Activated CD8-positive, alpha-beta T cell treated with anti-CD3 and anti-CD28 coated beads, Interleukin-2, amount 10 ng/mL, durations not matched to agents 7 days and 5 days (primary cell): ENCODE measurements around the gene ZNF292. TPM values are rescaled to one million over a fixed set of nuclear protein-coding genes. Genes with fewer than 3 reads are reported as not detected.
A peak's percentile ranks its signal among the peaks of the same experiment; 100 is the strongest.

Source experiments
- ATAC-seq: fragments of 150-1000 bp; cut with Tn5 transposase; one replicate; pipeline ENCODE4 v1.10.0; 2021; ENCODE audit warnings: moderate library complexity
- CTCF ChIA-PET: fragments of 350-600 bp; sonication (Branson Sonifier 250); formaldehyde crosslinking; loops from one replicate; lab custom pipeline; 2021; ENCODE audit warnings: antibody characterized with exemption; lab: Charles Lee
- POLR2A ChIA-PET: fragments of 350-600 bp; sonication (Branson Sonifier 250); formaldehyde crosslinking; loops from one replicate; lab custom pipeline; 2021; ENCODE audit warnings: antibody characterized with exemption; lab: Charles Lee
- DNase-seq: peaks from one replicate; pipeline ENCODE4 v3.0.0-alpha.2; 2020
- H3K27ac Mint-ChIP-seq: one replicate; pipeline ENCODE4 v1.8.0; 2021; ENCODE audit warnings: mild to moderate bottlenecking, mixed read lengths
- H3K27me3 Mint-ChIP-seq: one replicate; pipeline ENCODE4 v1.8.0; 2021; ENCODE audit warnings: low read depth, mixed read lengths
- H3K36me3 Mint-ChIP-seq: one replicate; pipeline ENCODE4 v1.8.0; 2021; ENCODE audit warnings: low read depth, mixed read lengths
- H3K4me1 Mint-ChIP-seq: one replicate; pipeline ENCODE4 v1.8.0; 2021; ENCODE audit warnings: low read depth, mixed read lengths
- H3K4me3 Mint-ChIP-seq: one replicate; pipeline ENCODE4 v1.8.0; 2021; ENCODE audit warnings: mild to moderate bottlenecking, mixed read lengths
- H3K9me3 Mint-ChIP-seq: one replicate; pipeline ENCODE4 v1.8.0; 2022; ENCODE audit warnings: mixed read lengths; ENCODE audit not compliant: insufficient read depth
- total RNA-seq, 2 experiments: library from RNA; stranded (reverse); gene quantifications; one replicate each; pipeline ENCODE4 v1.2.3, GENCODE V29; 2021

The ZNF292 gene
- total RNA-seq, 2 experiments from 2014 or later, result 48.5 to 50.7 TPM

- POLR2A ChIA-PET, result no interaction called here
Measured at GRCh38 chr6:87250019-87250418, 94.7 kb downstream of the ZNF292 start.

GRCh38 chr6:87251225-87251624, 95.9 kb downstream of the ZNF292 start:
- Mint-ChIP-seq H3K27me3 (no peaks in the 10 kb centered on the region), H3K4me1 (peaks cover 5% of the 10 kb centered on the region), H3K9me3 (no peaks in the 10 kb centered on the region), H3K4me3 (no peak overlapping the region), H3K36me3 (peaks cover 73% of the 10 kb centered on the region), H3K27ac (peak overlapping the region; percentile 27)
- CTCF ChIA-PET, result no interaction called here
- POLR2A ChIA-PET, result no interaction called here
- DNase-seq (no peak), ATAC-seq (no peak)

More at GRCh38 chr6:87250019-87250418, 94.7 kb downstream of the ZNF292 start:
- Mint-ChIP-seq H3K9me3 (no peaks in the 10 kb centered on the region), H3K4me3 (no peak overlapping the region), H3K36me3 (peaks cover 63% of the 10 kb centered on the region), H3K4me1 (peaks cover 5% of the 10 kb centered on the region), H3K27me3 (no peaks in the 10 kb centered on the region), H3K27ac (no peak overlapping the region)
- CTCF ChIA-PET, result no interaction called here
- DNase-seq (no peak), ATAC-seq (no peak)

- ATAC-seq (no peak), DNase-seq (no peak)
- peaks cover 5% of the 10 kb centered on the region for H3K4me1 Mint-ChIP-seq
- no peak overlapping the region for H3K4me3 Mint-ChIP-seq
- H3K36me3 Mint-ChIP-seq, result peaks cover 73% of the 10 kb centered on the region
- POLR2A ChIA-PET, result no interaction called here
- H3K27ac Mint-ChIP-seq, result no peak overlapping the region
- H3K9me3 Mint-ChIP-seq, result no peaks in the 10 kb centered on the region
- CTCF ChIA-PET, result no interaction called here
- H3K27me3 Mint-ChIP-seq, result no peaks in the 10 kb centered on the region
Measured at GRCh38 chr6:87251725-87252124, 96.4 kb downstream of the ZNF292 start.

GRCh38 chr6:87257046-87257445, 101.7 kb downstream of the ZNF292 start:
- H3K4me3 Mint-ChIP-seq, result no peak overlapping the region
- CTCF ChIA-PET, result interaction anchor here (1.0 kb wide), 1 partner anchor 10 kb away, joined by 4 read pairs; no protein-coding TSS in a partner anchor
- H3K36me3 Mint-ChIP-seq, result peaks cover 85% of the 10 kb centered on the region
- POLR2A ChIA-PET, result no interaction called here
- H3K27me3 Mint-ChIP-seq, result no peaks in the 10 kb centered on the region
- ATAC-seq (no peak), DNase-seq (no peak)
- H3K9me3 Mint-ChIP-seq, result peaks cover 8% of the 10 kb centered on the region
- H3K27ac Mint-ChIP-seq, result no peak overlapping the region
- no peaks in the 10 kb centered on the region for H3K4me1 Mint-ChIP-seq

- ChIA-PET CTCF (interaction anchor here (1.0 kb wide), 1 partner anchor 11 kb away, joined by 4 read pairs; no protein-coding TSS in a partner anchor), POLR2A (no interaction called here)
- no peak for DNase-seq
- Mint-ChIP-seq H3K27me3 (no peaks in the 10 kb centered on the region), H3K4me1 (no peaks in the 10 kb centered on the region), H3K36me3 (peaks cover 79% of the 10 kb centered on the region), H3K4me3 (no peak overlapping the region), H3K27ac (no peak overlapping the region), H3K9me3 (peaks cover 8% of the 10 kb centered on the region)
- ATAC-seq, result no peak
Measured at GRCh38 chr6:87257565-87257964, 102.2 kb downstream of the ZNF292 start.

GRCh38 chr6:87257975-87258374, 102.6 kb downstream of the ZNF292 start:
- ChIA-PET POLR2A (no interaction called here), CTCF (no interaction called here)
- DNase-seq (no peak), ATAC-seq (no peak)
- Mint-ChIP-seq H3K27ac (no peak overlapping the region), H3K9me3 (peaks cover 8% of the 10 kb centered on the region), H3K4me3 (no peak overlapping the region), H3K4me1 (no peaks in the 10 kb centered on the region), H3K36me3 (peaks cover 78% of the 10 kb centered on the region), H3K27me3 (no peaks in the 10 kb centered on the region)

- Mint-ChIP-seq H3K27me3 (no peaks in the 10 kb centered on the region), H3K4me1 (no peaks in the 10 kb centered on the region), H3K4me3 (no peak overlapping the region), H3K9me3 (peaks cover 8% of the 10 kb centered on the region), H3K27ac (no peak overlapping the region), H3K36me3 (peaks cover 64% of the 10 kb centered on the region)
- CTCF ChIA-PET, result no interaction called here
- ATAC-seq, result no peak
- no peak for DNase-seq
- POLR2A ChIA-PET, result no interaction called here
Measured at GRCh38 chr6:87259791-87260190, 104.4 kb downstream of the ZNF292 start.

GRCh38 chr6:87261534-87261933, 106.2 kb downstream of the ZNF292 start:
- H3K4me1 Mint-ChIP-seq, result no peaks in the 10 kb centered on the region
- ATAC-seq (no peak), DNase-seq (no peak)
- ChIA-PET POLR2A (no interaction called here), CTCF (interaction anchor here (0.7 kb wide), 1 partner anchor 8 kb away, joined by 3 read pairs; no protein-coding TSS in a partner anchor)
- no peaks in the 10 kb centered on the region for H3K27me3 Mint-ChIP-seq
- peaks cover 8% of the 10 kb centered on the region for H3K9me3 Mint-ChIP-seq
- peaks cover 47% of the 10 kb centered on the region for H3K36me3 Mint-ChIP-seq
- no peak overlapping the region for H3K27ac Mint-ChIP-seq
- H3K4me3 Mint-ChIP-seq, result no peak overlapping the region

GRCh38 chr6:87264481-87264880, 109.1 kb downstream of the ZNF292 start:
- no peak for DNase-seq
- CTCF ChIA-PET, result no interaction called here
- no peak for ATAC-seq
- POLR2A ChIA-PET, result no interaction called here
- Mint-ChIP-seq H3K27ac (no peak overlapping the region), H3K9me3 (peaks cover 2% of the 10 kb centered on the region), H3K36me3 (peaks cover 18% of the 10 kb centered on the region), H3K4me3 (no peak overlapping the region), H3K4me1 (no peaks in the 10 kb centered on the region), H3K27me3 (no peaks in the 10 kb centered on the region)

GRCh38 chr6:87274660-87275274, 119.4 kb downstream of the ZNF292 start:
- no peak overlapping the region for H3K4me3 Mint-ChIP-seq
- DNase-seq, result no peak
- no peaks in the 10 kb centered on the region for H3K9me3 Mint-ChIP-seq
- ChIA-PET CTCF (no interaction called here), POLR2A (no interaction called here)
- no peak overlapping the region for H3K27ac Mint-ChIP-seq
- no peaks in the 10 kb centered on the region for H3K36me3 Mint-ChIP-seq
- no peaks in the 10 kb centered on the region for H3K4me1 Mint-ChIP-seq
- ATAC-seq, result no peak
- H3K27me3 Mint-ChIP-seq, result no peaks in the 10 kb centered on the region

- Mint-ChIP-seq H3K4me3 (no peak overlapping the region), H3K36me3 (no peaks in the 10 kb centered on the region), H3K9me3 (no peaks in the 10 kb centered on the region), H3K27ac (no peak overlapping the region), H3K4me1 (no peaks in the 10 kb centered on the region), H3K27me3 (no peaks in the 10 kb centered on the region)
- ChIA-PET POLR2A (no interaction called here), CTCF (interaction anchor here (1.2 to 2.5 kb wide), 2 partner anchors 116 to 137 kb away, joined by 3 to 8 read pairs; no protein-coding TSS in a partner anchor)
- DNase-seq (no peak), ATAC-seq (no peak)
Measured at GRCh38 chr6:87276624-87277023, 121.3 kb downstream of the ZNF292 start.

- ATAC-seq (no peak), DNase-seq (no peak)
- Mint-ChIP-seq H3K4me3 (no peak overlapping the region), H3K27ac (no peak overlapping the region), H3K4me1 (no peaks in the 10 kb centered on the region), H3K36me3 (no peaks in the 10 kb centered on the region), H3K27me3 (no peaks in the 10 kb centered on the region), H3K9me3 (no peaks in the 10 kb centered on the region)
- ChIA-PET POLR2A (no interaction called here), CTCF (interaction anchor here (1.2 to 2.5 kb wide), 2 partner anchors 116 to 137 kb away, joined by 3 to 8 read pairs; no protein-coding TSS in a partner anchor)
Measured at GRCh38 chr6:87277123-87277522, 121.8 kb downstream of the ZNF292 start.
